GM18507 (cell line): ENCODE measurements around the gene RIPOR3.
"Not testable (repeated sequence)": the region's sequence is repeated elsewhere in the genome, so short reads cannot be mapped to it uniquely, and the experiment has no call there.

Source experiments
- DNase-seq: peaks from one replicate; pipeline ENCODE4 v3.0.0; 2011; ENCODE audit warnings: low read depth; ENCODE audit not compliant: insufficient read length; ENCODE audit errors: extremely low spot score
- FAIRE-seq: peaks from 2 replicates; lab custom pipeline; 2011; peaks lifted over from hg19 to GRCh38; lab: Jason Lieb, UNC

The RIPOR3 gene

GRCh38 chr20:50569487-50569863 is 121.9 kb downstream of the RIPOR3 start:
- not testable (repeated sequence) for FAIRE-seq, DNase-seq

- DNase-seq (no peak), FAIRE-seq (no peak)
These were observed 122.8 kb downstream of the RIPOR3 start for GRCh38 chr20:50568549-50568942.

- FAIRE-seq (no peak), DNase-seq (no peak)
These were observed 123.3 kb downstream of the RIPOR3 start for GRCh38 chr20:50567860-50568548.

GRCh38 chr20:50565871-50566270 is 125.5 kb downstream of the RIPOR3 start:
- FAIRE-seq (no peak), DNase-seq (no peak)

GRCh38 chr20:50565383-50565782 is 126.0 kb downstream of the RIPOR3 start:
- DNase-seq (no peak), FAIRE-seq (no peak)

- DNase-seq (no peak), FAIRE-seq (no peak)
These were observed 128.0 kb downstream of the RIPOR3 start for GRCh38 chr20:50563133-50563944.

- DNase-seq (no peak), FAIRE-seq (no peak)
These were observed 129.1 kb downstream of the RIPOR3 start for GRCh38 chr20:50562262-50562701.

GRCh38 chr20:50561379-50562078 is 129.8 kb downstream of the RIPOR3 start:
- DNase-seq (no peak), FAIRE-seq (no peak)

GRCh38 chr20:50560867-50561266 is 130.5 kb downstream of the RIPOR3 start:
- DNase-seq: no peak
- FAIRE-seq: no peak

- FAIRE-seq: no peak
- no peak for DNase-seq
These were observed 131.3 kb downstream of the RIPOR3 start for GRCh38 chr20:50559856-50560638.

GRCh38 chr20:50559149-50559548 is 132.2 kb downstream of the RIPOR3 start:
- no peak for DNase-seq
- FAIRE-seq: no peak

- FAIRE-seq (no peak), DNase-seq (no peak)
These were observed 132.8 kb downstream of the RIPOR3 start for GRCh38 chr20:50558483-50558925.

GRCh38 chr20:50557549-50558134 is 133.7 kb downstream of the RIPOR3 start:
- DNase-seq (no peak), FAIRE-seq (no peak)

GRCh38 chr20:50555662-50556061 is 135.7 kb downstream of the RIPOR3 start:
- no peak for DNase-seq
- no peak for FAIRE-seq

GRCh38 chr20:50554694-50555579 is 136.4 kb downstream of the RIPOR3 start:
- DNase-seq (no peak), FAIRE-seq (no peak)

GRCh38 chr20:50552979-50553378 is 138.4 kb downstream of the RIPOR3 start:
- FAIRE-seq (no peak), DNase-seq (no peak)

- DNase-seq (no peak), FAIRE-seq (no peak)
These were observed 140.1 kb downstream of the RIPOR3 start for GRCh38 chr20:50551288-50551687.

- no peak for DNase-seq
- FAIRE-seq: no peak
These were observed 140.8 kb downstream of the RIPOR3 start for GRCh38 chr20:50550531-50550930.
